Body of pancreas (tissue), 4 donors: ENCODE data around the gene PDE1C.

Experiments used
- POLR2A ChIP-seq, 3 donors: fragments of 450-650 bp; IDR thresholded peaks; one replicate each; pipeline ENCODE4 v1.6.1; 2016; ENCODE audit warnings: antibody characterized with exemption in 3 of 3, mild to moderate bottlenecking in 2 of 3
- TF ChIP-seq, protein P1 (sequence below), 7 experiments: fragments of 450-650 bp in 4 of 7; fragments of 200-600 bp in 3 of 7; sonication (generic) in 3 of 7; IDR thresholded peaks; one replicate each; pipeline ENCODE4 v1.5.1; 2016 to 2019; ENCODE audit warnings: antibody characterized with exemption in 7 of 7

DNA sequence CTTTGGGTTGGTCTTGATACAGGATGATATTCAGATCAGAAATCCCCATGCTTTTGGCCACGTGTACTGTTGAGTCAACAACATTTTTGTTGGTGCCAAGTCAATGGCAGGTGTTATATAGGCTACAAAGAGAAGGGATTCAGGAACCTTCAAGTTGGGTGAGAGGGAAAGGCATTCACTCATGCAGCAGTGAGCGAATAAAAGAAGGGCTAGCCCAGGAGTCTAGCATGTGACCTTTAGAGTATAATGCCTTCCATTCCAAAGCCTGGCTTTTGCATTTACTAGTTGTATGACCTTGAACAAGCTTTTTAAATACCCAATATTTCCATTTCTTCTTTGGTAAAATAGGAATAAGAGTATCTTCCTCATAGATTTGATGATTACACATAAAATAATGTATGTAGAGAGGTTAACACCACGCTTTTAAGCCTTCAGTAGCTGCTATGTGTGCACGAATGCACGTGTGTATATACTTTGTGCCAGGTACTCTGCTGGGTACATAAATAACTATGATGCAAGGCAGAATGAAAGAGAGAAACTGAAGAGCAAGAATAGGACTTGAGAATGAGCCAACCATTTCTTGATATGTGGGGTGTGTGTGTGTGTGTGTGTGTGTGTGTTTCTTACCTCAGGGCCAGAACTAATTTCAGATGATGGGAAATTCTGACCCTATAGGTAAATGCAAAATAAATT is 163.6 kb downstream of the PDE1C start:
- TF ChIP-seq, protein P1, sequence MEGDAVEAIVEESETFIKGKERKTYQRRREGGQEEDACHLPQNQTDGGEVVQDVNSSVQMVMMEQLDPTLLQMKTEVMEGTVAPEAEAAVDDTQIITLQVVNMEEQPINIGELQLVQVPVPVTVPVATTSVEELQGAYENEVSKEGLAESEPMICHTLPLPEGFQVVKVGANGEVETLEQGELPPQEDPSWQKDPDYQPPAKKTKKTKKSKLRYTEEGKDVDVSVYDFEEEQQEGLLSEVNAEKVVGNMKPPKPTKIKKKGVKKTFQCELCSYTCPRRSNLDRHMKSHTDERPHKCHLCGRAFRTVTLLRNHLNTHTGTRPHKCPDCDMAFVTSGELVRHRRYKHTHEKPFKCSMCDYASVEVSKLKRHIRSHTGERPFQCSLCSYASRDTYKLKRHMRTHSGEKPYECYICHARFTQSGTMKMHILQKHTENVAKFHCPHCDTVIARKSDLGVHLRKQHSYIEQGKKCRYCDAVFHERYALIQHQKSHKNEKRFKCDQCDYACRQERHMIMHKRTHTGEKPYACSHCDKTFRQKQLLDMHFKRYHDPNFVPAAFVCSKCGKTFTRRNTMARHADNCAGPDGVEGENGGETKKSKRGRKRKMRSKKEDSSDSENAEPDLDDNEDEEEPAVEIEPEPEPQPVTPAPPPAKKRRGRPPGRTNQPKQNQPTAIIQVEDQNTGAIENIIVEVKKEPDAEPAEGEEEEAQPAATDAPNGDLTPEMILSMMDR (IDR thresholded peaks at IDR 0.05), result no peak
- TF ChIP-seq POLR2A (IDR thresholded peaks at IDR 0.05), result no peak
